OCI-LY3 (cell line): ENCODE measurements around the gene NR6A1.

ENCODE experiments used
- H2AFZ ChIP-seq: fragments of 200-600, 300-600 bp; shearing (Covaris generic); 2 replicates; pipeline ENCODE4 v1.6.0; 2014; ENCODE audit warnings: antibody characterized with exemption, low read depth, low read length
- H3K27ac ChIP-seq: fragments of 200-600, 300-600 bp; sonication (generic); 2 replicates; pipeline ENCODE4 v1.5.1; 2014; ENCODE audit warnings: mild to moderate bottlenecking, low read length, moderate library complexity, mixed read lengths
- H3K27me3 ChIP-seq: fragments of 200-600, 300-600 bp; sonication (generic); 2 replicates; pipeline ENCODE4 v1.6.1; 2014; ENCODE audit warnings: low read depth, low read length, mixed read lengths
- H3K36me3 ChIP-seq: fragments of 200-600, 300-600 bp; sonication (generic); replicated peaks from 2 replicates; pipeline ENCODE3; 2014; ENCODE audit warnings: low read depth, low read length, mixed read lengths
- H3K4me1 ChIP-seq: fragments of 300-600, 200-600 bp; sonication (generic); 2 replicates; pipeline ENCODE4 v1.6.1; 2014; ENCODE audit warnings: low read length, mixed read lengths
- H3K4me2 ChIP-seq: fragments of 200-600, 300-600 bp; sonication (generic); 2 replicates; pipeline ENCODE4 v1.6.1; 2014; ENCODE audit warnings: low read length, mixed read lengths
- H3K4me3 ChIP-seq: fragments of 300-600, 200-600 bp; sonication (generic); 2 replicates; pipeline ENCODE4 v1.5.1; 2014; ENCODE audit warnings: antibody characterized with exemption, mild to moderate bottlenecking, low read length, moderate library complexity
- H3K79me2 ChIP-seq: fragments of 300-600, 200-600 bp; shearing (Covaris generic); 2 replicates; pipeline ENCODE4 v1.6.1; 2014; ENCODE audit warnings: mild to moderate bottlenecking, low read length, mixed read lengths
- H3K9ac ChIP-seq: fragments of 300-600, 200-600 bp; shearing (Covaris generic); 2 replicates; pipeline ENCODE4 v1.6.0; 2014; ENCODE audit warnings: mild to moderate bottlenecking, low read length, moderate library complexity
- H3K9me3 ChIP-seq: fragments of 200-600, 300-600 bp; shearing (Covaris generic); 2 replicates; pipeline ENCODE4 v1.6.1; 2014; ENCODE audit warnings: low read length, mixed read lengths; ENCODE audit not compliant: insufficient read depth
- H4K20me1 ChIP-seq: fragments of 200-600, 300-600 bp; sonication (generic); 2 replicates; pipeline ENCODE4 v1.6.1; 2016; ENCODE audit warnings: low read length, mixed read lengths; ENCODE audit not compliant: insufficient read depth
- EZH2phosphoT487 ChIP-seq: fragments of 200-600 bp; shearing (Covaris generic); IDR thresholded peaks from 2 replicates; pipeline ENCODE4 v1.6.1; 2018; ENCODE audit warnings: antibody characterized with exemption, mixed run types, low read depth
- TF ChIP-seq, protein P1 (sequence below): fragments of 200-600, 300-600 bp; sonication (generic); IDR thresholded peaks from 2 replicates; pipeline ENCODE4 v1.5.1; 2014; ENCODE audit warnings: antibody characterized with exemption, low read length, low read depth

Gene NR6A1

DNA sequence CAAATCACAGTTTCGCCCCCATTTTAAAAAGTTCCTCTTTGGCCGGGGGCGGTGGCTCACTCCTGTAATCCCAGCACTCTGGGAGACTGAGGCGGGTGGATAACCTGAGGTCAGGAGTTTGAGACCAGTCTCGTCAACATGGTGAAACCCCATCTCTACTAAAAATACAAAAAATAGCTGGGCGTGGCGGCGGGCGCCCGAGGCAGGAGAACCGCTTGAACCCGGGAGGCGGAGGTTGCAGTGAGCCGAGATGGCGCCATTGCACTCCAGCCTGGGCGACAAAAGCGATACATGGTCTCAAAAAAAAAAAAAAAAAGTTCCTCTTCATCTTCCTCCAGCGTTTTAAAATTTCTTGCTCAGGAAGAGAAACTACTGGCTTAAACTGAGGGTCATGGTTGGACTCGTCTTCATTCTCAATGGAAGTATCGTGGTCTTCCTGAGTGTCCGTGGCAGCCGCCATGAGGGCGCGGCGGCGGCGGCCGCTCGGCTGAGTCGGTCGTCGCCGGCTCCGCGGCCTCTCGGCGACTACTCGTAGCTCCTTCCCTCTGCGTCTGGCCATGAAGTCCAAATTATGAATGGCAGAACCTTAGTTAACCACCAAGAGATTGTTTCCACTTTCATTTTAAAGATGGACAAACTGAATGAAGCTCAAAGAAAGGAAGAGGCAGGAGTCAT, 171.9 kb downstream of the NR6A1 start:
- Histone ChIP-seq H3K27ac (no peak overlapping the region), H3K36me3 (no peaks in the 10 kb centered on the region), H3K27me3 (no peaks in the 10 kb centered on the region), H3K4me3 (no peak overlapping the region), H3K4me2 (no peak overlapping the region), H3K9ac (no peak overlapping the region), H3K9me3 (no peaks in the 10 kb centered on the region), H3K79me2 (no peaks in the 10 kb centered on the region), H3K4me1 (peaks cover 7% of the 10 kb centered on the region), H4K20me1 (peaks cover 11% of the 10 kb centered on the region), H2AFZ (no peak overlapping the region)
- TF ChIP-seq EZH2phosphoT487: no peak
- TF ChIP-seq, protein P1, sequence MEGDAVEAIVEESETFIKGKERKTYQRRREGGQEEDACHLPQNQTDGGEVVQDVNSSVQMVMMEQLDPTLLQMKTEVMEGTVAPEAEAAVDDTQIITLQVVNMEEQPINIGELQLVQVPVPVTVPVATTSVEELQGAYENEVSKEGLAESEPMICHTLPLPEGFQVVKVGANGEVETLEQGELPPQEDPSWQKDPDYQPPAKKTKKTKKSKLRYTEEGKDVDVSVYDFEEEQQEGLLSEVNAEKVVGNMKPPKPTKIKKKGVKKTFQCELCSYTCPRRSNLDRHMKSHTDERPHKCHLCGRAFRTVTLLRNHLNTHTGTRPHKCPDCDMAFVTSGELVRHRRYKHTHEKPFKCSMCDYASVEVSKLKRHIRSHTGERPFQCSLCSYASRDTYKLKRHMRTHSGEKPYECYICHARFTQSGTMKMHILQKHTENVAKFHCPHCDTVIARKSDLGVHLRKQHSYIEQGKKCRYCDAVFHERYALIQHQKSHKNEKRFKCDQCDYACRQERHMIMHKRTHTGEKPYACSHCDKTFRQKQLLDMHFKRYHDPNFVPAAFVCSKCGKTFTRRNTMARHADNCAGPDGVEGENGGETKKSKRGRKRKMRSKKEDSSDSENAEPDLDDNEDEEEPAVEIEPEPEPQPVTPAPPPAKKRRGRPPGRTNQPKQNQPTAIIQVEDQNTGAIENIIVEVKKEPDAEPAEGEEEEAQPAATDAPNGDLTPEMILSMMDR: no peak

DNA sequence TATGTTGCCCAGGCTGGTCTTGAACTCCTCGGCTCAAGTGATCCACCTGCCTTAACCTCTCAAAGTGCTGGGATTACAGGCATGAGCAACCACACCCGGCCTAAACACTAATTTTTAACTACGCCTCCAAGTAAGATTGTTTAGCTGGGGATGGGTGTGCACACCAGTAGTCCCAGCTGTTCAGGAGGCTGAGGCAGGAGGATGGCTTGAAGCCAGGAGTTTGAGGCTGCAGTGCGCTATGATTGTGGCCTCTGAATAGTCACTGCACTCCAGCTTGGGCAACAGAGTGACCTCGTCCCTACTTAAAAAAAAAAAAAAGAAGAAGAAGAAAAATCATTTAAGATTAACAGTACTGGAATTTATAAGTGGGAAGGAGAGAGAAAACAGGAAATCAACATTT, 173.1 kb downstream of the NR6A1 start:
- H3K27me3 ChIP-seq: no peaks in the 10 kb centered on the region
- no peak overlapping the region for H2AFZ ChIP-seq
- H3K27ac ChIP-seq: no peak overlapping the region
- peaks cover 13% of the 10 kb centered on the region for H4K20me1 ChIP-seq
- H3K79me2 ChIP-seq: no peaks in the 10 kb centered on the region
- no peaks in the 10 kb centered on the region for H3K36me3 ChIP-seq
- H3K9ac ChIP-seq: no peak overlapping the region
- no peak overlapping the region for H3K4me2 ChIP-seq
- no peak for TF ChIP-seq EZH2phosphoT487
- TF ChIP-seq, protein P1: no peak
- H3K4me3 ChIP-seq: no peak overlapping the region
- peaks cover 19% of the 10 kb centered on the region for H3K4me1 ChIP-seq
- H3K9me3 ChIP-seq: no peaks in the 10 kb centered on the region

DNA sequence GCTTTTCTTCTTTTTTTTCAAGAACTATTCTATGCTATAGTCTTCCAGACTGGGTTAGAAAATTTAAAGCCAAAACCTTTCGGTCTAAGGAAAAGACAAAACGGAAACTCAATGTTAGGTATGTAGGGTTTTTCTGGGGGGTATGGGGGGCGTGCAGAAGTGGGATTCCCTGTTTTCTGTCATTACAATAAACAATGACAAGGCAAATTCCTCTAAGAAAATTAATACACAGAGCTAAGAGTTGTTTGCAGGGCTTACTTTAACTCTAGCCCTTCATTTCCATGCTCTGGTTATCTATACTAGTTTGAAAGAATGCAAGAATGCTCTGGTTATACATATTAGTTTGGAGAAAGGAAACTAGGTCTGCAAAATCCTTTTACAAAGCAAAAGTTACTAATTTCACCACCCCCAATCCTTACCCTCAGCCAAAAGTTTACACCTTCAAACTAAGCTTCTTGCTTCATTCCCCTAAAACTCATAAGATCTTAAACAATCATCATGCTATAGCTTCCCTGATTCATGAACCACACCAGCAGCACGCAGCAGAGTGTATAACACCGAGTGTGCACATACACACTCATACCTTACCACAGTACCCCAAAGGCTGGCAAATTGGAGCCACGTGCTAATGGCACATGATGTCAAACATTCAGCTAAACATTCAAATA, 174.8 kb downstream of the NR6A1 start:
- no peak overlapping the region for H3K4me3 ChIP-seq
- H4K20me1 ChIP-seq: peaks cover 18% of the 10 kb centered on the region
- H3K79me2 ChIP-seq: peaks cover 2% of the 10 kb centered on the region; the same call in 1 of the 2 replicates
- TF ChIP-seq EZH2phosphoT487: no peak
- H3K9me3 ChIP-seq: no peaks in the 10 kb centered on the region
- no peaks in the 10 kb centered on the region for H3K27me3 ChIP-seq
- H3K4me1 ChIP-seq: peaks cover 23% of the 10 kb centered on the region
- H3K36me3 ChIP-seq: no peaks in the 10 kb centered on the region
- no peak overlapping the region for H3K27ac ChIP-seq
- H3K4me2 ChIP-seq: no peak overlapping the region
- no peak overlapping the region for H3K9ac ChIP-seq
- no peak overlapping the region for H2AFZ ChIP-seq

DNA sequence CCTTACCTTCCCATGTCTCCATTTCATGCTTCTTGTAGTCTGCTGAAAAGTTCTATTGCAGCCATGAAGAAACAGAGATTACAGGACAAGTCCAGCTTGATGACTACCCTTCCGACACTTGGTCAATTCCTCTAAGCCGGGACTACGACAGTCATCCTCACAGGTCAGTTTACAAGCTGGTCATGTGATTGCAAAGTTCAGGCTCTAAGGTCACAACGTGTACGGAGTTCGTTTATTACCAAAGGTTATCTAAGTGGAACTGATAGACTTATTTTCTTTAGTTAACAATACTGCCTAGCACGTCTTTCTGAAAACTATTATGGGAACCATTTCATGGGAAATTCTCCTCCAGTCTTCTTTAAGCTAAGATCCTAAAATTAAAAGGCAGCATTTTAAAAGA, 175.4 kb downstream of the NR6A1 start:
- Histone ChIP-seq H3K27ac (no peak overlapping the region), H3K4me3 (no peak overlapping the region), H3K4me1 (peaks cover 23% of the 10 kb centered on the region), H3K9me3 (no peaks in the 10 kb centered on the region), H3K9ac (no peak overlapping the region), H3K27me3 (no peaks in the 10 kb centered on the region), H3K79me2 (peaks cover 4% of the 10 kb centered on the region; the same call in 1 of the 2 replicates), H4K20me1 (peaks cover 18% of the 10 kb centered on the region), H3K36me3 (no peaks in the 10 kb centered on the region), H2AFZ (no peak overlapping the region), H3K4me2 (no peak overlapping the region)
- TF ChIP-seq, protein P1: no peak
- TF ChIP-seq EZH2phosphoT487: no peak
